ENCODE results near the gene MRTO4.
"Not testable (repeated sequence)": the region's sequence is repeated elsewhere in the genome, so short reads cannot be mapped to it uniquely, and the experiment has no call there.

Gene MRTO4

GRCh38 chr1:19260211-19261138 is 8.9 kb downstream of the MRTO4 start:
- no peak overlapping the region for H3K27ac ChIP-seq (ENCODE audit: low read length)
- no peak overlapping the region for H3K4me3 ChIP-seq (ENCODE audit: low read length)
- no peaks in the 10 kb centered on the region for H3K27me3 ChIP-seq (ENCODE audit: control insufficient read depth, insufficient read depth, low read length)
- no peaks in the 10 kb centered on the region for H3K9me3 ChIP-seq (ENCODE audit: control insufficient read depth, low read depth, low read length)
- no peaks in the 10 kb centered on the region for H3K4me1 ChIP-seq (ENCODE audit: control insufficient read depth, low read depth, low read length)
- H3K9ac ChIP-seq (ENCODE audit: low read length), result no peak overlapping the region
- peaks cover 55% of the 10 kb centered on the region for H3K36me3 ChIP-seq (ENCODE audit: control insufficient read depth, low read depth, low read length)

GRCh38 chr1:19262047-19262446 is 10.4 kb downstream of the MRTO4 start:
- Histone ChIP-seq H3K36me3 (ENCODE audit: control insufficient read depth, low read depth, low read length) (peaks cover 39% of the 10 kb centered on the region), H3K9ac (ENCODE audit: low read length) (no peak overlapping the region), H3K4me1 (ENCODE audit: control insufficient read depth, low read depth, low read length) (no peaks in the 10 kb centered on the region), H3K27ac (ENCODE audit: low read length) (no peak overlapping the region), H3K4me3 (ENCODE audit: low read length) (no peak overlapping the region), H3K9me3 (ENCODE audit: control insufficient read depth, low read depth, low read length) (no peaks in the 10 kb centered on the region), H3K27me3 (ENCODE audit: control insufficient read depth, insufficient read depth, low read length) (no peaks in the 10 kb centered on the region)

DNA sequence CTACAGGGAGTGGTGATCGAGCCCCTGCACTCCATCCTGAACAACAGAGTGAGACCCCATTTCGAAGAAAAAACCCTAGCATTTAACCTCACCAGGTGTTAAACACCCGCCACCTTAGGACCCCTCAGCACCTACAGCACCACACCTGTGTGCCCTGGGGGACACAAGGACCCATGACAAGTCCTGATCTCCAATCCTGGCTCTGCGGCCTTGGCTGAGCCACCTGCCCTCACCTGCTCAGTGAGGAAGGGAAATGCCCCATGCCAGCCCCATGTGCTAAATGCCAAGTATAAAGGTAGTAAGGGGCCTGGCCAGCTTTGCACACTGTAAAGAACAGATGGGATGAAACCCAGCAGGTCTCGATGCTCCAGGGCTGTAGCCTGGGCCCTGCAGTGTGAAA is 11.1 kb downstream of the MRTO4 start:
- no peak overlapping the region for H3K27ac ChIP-seq (ENCODE audit: low read length)
- no peaks in the 10 kb centered on the region for H3K4me1 ChIP-seq (ENCODE audit: control insufficient read depth, low read depth, low read length)
- H3K36me3 ChIP-seq (ENCODE audit: control insufficient read depth, low read depth, low read length), result peaks cover 32% of the 10 kb centered on the region
- H3K27me3 ChIP-seq (ENCODE audit: control insufficient read depth, insufficient read depth, low read length), result no peaks in the 10 kb centered on the region
- no peak overlapping the region for H3K4me3 ChIP-seq (ENCODE audit: low read length)
- no peak overlapping the region for H3K9ac ChIP-seq (ENCODE audit: low read length)
- H3K9me3 ChIP-seq (ENCODE audit: control insufficient read depth, low read depth, low read length), result no peaks in the 10 kb centered on the region

DNA sequence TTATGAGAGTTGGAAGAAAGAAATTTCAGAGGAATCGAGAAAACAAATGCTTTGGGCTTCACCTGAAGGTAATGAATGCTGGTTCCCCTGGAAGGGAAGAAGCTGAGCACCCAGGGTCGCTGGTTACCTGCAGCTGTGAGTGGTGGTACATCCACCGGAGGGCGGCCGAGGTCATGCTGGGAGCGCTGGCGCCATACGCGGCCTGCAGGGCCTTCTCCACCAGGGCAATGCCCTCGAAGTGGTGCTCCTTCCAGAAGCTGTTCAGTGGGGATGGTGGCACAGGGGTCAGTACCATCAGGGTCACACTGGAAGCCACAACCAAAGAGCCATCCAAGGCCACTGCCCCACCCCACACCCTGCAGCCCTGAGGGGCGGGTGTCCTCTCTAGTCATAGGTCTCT is 16.8 kb downstream of the MRTO4 start:
- Histone ChIP-seq H3K4me1 (ENCODE audit: control insufficient read depth, low read depth, low read length) (no peaks in the 10 kb centered on the region), H3K9ac (ENCODE audit: low read length) (no peak overlapping the region), H3K36me3 (ENCODE audit: control insufficient read depth, low read depth, low read length) (no peaks in the 10 kb centered on the region), H3K9me3 (ENCODE audit: control insufficient read depth, low read depth, low read length) (no peaks in the 10 kb centered on the region), H3K27me3 (ENCODE audit: control insufficient read depth, insufficient read depth, low read length) (no peaks in the 10 kb centered on the region), H3K4me3 (ENCODE audit: low read length) (no peak overlapping the region), H3K27ac (ENCODE audit: low read length) (no peak overlapping the region)

GRCh38 chr1:19269427-19270342 is 18.1 kb downstream of the MRTO4 start:
- not testable (repeated sequence) for H3K36me3 ChIP-seq (ENCODE audit: control insufficient read depth, low read depth, low read length); H3K4me3 ChIP-seq (ENCODE audit: low read length); H3K27me3 ChIP-seq (ENCODE audit: control insufficient read depth, insufficient read depth, low read length); H3K27ac ChIP-seq (ENCODE audit: low read length); H3K9ac ChIP-seq (ENCODE audit: low read length); H3K9me3 ChIP-seq (ENCODE audit: control insufficient read depth, low read depth, low read length); H3K4me1 ChIP-seq (ENCODE audit: control insufficient read depth, low read depth, low read length)

DNA sequence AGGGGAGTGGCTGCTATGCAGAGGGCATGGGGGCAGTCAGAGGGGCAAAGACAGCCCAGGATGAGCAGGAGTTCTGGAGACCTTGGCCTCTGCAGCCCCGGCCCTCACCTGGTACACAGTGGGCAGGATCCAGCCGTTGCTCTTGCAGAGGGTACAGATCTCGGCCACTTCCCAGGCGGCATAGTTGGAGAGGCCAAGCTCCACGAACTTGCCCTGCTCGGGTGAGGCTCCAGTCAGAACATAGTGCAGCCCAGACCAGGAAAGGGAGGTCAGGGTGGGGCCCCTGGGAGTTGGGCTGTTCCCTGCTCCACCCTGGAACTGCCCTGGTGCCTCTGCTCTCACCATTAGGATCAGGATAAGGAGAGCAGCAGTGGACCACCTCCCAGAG is 18.7 kb downstream of the MRTO4 start:
- H3K4me3 ChIP-seq (ENCODE audit: low read length); H3K9me3 ChIP-seq (ENCODE audit: control insufficient read depth, low read depth, low read length); H3K27ac ChIP-seq (ENCODE audit: low read length); H3K4me1 ChIP-seq (ENCODE audit: control insufficient read depth, low read depth, low read length); H3K9ac ChIP-seq (ENCODE audit: low read length); H3K27me3 ChIP-seq (ENCODE audit: control insufficient read depth, insufficient read depth, low read length); H3K36me3 ChIP-seq (ENCODE audit: control insufficient read depth, low read depth, low read length): not testable (repeated sequence)

- Histone ChIP-seq H3K27me3 (ENCODE audit: control insufficient read depth, insufficient read depth, low read length) (no peaks in the 10 kb centered on the region), H3K36me3 (ENCODE audit: control insufficient read depth, low read depth, low read length) (no peaks in the 10 kb centered on the region), H3K27ac (ENCODE audit: low read length) (no peak overlapping the region), H3K4me3 (ENCODE audit: low read length) (no peak overlapping the region), H3K9ac (ENCODE audit: low read length) (no peak overlapping the region), H3K9me3 (ENCODE audit: control insufficient read depth, low read depth, low read length) (no peaks in the 10 kb centered on the region), H3K4me1 (ENCODE audit: control insufficient read depth, low read depth, low read length) (no peaks in the 10 kb centered on the region)
Observed at GRCh38 chr1:19272064-19272463, 20.5 kb downstream of the MRTO4 start.

GRCh38 chr1:19273106-19273843 is 21.7 kb downstream of the MRTO4 start:
- Histone ChIP-seq H3K27me3 (ENCODE audit: control insufficient read depth, insufficient read depth, low read length) (no peaks in the 10 kb centered on the region), H3K27ac (ENCODE audit: low read length) (no peak overlapping the region), H3K4me1 (ENCODE audit: control insufficient read depth, low read depth, low read length) (no peaks in the 10 kb centered on the region), H3K9ac (ENCODE audit: low read length) (no peak overlapping the region), H3K9me3 (ENCODE audit: control insufficient read depth, low read depth, low read length) (no peaks in the 10 kb centered on the region), H3K36me3 (ENCODE audit: control insufficient read depth, low read depth, low read length) (no peaks in the 10 kb centered on the region), H3K4me3 (ENCODE audit: low read length) (no peak overlapping the region)

- H3K27me3 ChIP-seq (ENCODE audit: control insufficient read depth, insufficient read depth, low read length); H3K36me3 ChIP-seq (ENCODE audit: control insufficient read depth, low read depth, low read length); H3K4me3 ChIP-seq (ENCODE audit: low read length); H3K9ac ChIP-seq (ENCODE audit: low read length); H3K27ac ChIP-seq (ENCODE audit: low read length); H3K4me1 ChIP-seq (ENCODE audit: control insufficient read depth, low read depth, low read length); H3K9me3 ChIP-seq (ENCODE audit: control insufficient read depth, low read depth, low read length): not testable (repeated sequence)
Observed at GRCh38 chr1:19273844-19274531, 22.4 kb downstream of the MRTO4 start.

DNA sequence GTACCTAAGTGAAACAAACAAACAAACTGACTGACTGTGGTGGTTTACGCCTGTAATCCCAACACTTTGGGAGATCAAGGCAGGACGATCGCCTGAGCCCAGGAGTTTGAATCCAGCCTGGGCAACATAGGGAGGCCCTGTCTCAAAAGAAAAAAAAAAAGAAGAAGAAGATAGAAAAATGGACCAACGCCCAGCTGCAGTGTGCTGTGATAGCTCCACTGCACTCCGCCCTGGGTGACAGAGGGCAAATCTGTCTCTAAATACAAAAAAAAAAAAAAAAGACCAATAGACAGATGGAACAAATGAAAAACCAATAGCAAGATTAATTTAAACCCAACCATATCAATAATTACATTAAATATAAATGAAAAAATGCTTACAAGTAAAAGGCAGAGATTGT is 23.0 kb downstream of the MRTO4 start:
- no peak overlapping the region for H3K9ac ChIP-seq (ENCODE audit: low read length)
- H3K27ac ChIP-seq (ENCODE audit: low read length), result no peak overlapping the region
- no peaks in the 10 kb centered on the region for H3K27me3 ChIP-seq (ENCODE audit: control insufficient read depth, insufficient read depth, low read length)
- H3K4me1 ChIP-seq (ENCODE audit: control insufficient read depth, low read depth, low read length), result no peaks in the 10 kb centered on the region
- H3K4me3 ChIP-seq (ENCODE audit: low read length), result no peak overlapping the region
- H3K9me3 ChIP-seq (ENCODE audit: control insufficient read depth, low read depth, low read length), result no peaks in the 10 kb centered on the region
- H3K36me3 ChIP-seq (ENCODE audit: control insufficient read depth, low read depth, low read length), result no peaks in the 10 kb centered on the region

GRCh38 chr1:19283891-19284290 is 32.3 kb downstream of the MRTO4 start:
- Histone ChIP-seq H3K27me3 (ENCODE audit: control insufficient read depth, insufficient read depth, low read length) (peaks cover 17% of the 10 kb centered on the region), H3K36me3 (ENCODE audit: control insufficient read depth, low read depth, low read length) (no peaks in the 10 kb centered on the region), H3K4me3 (ENCODE audit: low read length) (no peak overlapping the region), H3K27ac (ENCODE audit: low read length) (no peak overlapping the region), H3K9ac (ENCODE audit: low read length) (no peak overlapping the region), H3K9me3 (ENCODE audit: control insufficient read depth, low read depth, low read length) (no peaks in the 10 kb centered on the region), H3K4me1 (ENCODE audit: control insufficient read depth, low read depth, low read length) (no peaks in the 10 kb centered on the region)
